GM19193 (cell line): ENCODE measurements around the gene GAK.

Source experiments
- POLR2A ChIP-seq: IDR thresholded peaks from 4 replicates; pipeline ENCODE4 v1.6.1; 2011; ENCODE audit not compliant: insufficient read depth, insufficient read length; ENCODE audit errors: extremely low read depth

The GAK gene

DNA sequence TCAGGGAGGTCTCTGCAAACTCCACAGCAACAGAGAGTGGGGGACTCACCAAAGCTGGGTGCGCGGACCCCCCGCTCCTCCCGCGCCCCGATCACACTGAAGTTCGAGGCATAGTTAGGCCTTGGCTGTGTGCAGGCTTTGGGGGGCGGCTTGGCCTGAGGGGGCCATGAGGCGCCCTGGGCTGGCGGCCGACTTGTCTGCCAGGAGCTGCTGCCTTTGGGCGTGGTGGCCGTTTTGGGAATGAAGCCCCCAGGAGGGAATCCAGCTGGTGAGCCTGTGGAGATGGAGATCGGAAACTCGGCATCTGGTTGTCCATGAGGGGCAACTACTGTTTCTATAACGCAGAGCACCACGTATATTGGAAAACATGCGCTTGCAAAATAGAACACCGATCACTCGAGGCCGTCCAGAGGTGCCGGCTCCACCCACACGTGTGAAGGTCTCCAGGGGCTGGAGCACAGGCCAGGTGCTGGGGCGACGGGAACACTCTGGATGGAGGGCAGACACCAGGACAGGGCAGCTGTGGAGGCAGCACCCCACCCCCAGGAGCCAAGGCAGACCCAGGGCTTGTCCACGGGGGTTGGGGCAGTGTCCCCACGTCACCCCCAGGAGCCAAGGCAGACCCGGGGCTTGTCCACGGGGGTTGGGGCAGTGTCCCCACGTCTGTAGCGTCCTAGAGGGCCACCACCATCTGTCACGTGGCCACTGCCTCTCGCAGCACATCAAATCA is 80.2 kb downstream of the GAK start:
- no peak for TF ChIP-seq POLR2A

DNA sequence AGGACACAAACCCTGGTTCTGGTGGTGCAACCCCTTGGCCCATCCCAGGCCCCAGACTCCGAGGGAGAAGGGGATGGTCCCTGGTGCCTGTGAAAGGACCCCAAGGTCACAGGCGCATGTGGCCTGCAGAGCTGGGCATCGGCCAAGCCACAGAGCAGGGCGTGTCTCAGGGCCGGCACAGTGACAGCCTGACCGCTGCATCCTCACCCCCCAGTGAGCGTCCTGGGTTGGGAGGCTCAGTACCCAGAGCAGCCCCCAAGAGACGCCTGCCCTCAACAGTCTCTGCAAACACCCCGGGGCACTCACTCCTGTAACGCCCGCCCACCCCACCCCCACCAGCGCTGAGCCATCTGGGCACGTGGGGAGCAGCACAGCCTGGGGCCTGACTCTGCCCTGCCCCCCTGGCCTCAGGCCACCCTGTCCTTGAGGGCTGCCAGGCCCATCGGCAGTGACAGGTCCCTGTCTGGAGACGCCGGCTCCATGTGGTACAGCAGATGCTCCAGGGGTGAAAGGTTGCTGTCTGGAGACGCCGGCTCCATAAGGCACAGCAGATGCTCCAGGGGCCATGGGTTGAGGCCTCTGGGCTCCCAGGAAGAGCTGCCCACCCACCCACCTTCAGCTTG is 81.7 kb downstream of the GAK start:
- TF ChIP-seq POLR2A: no peak

GRCh38 chr4:849478-850175 is 82.5 kb downstream of the GAK start:
- no peak for TF ChIP-seq POLR2A

DNA sequence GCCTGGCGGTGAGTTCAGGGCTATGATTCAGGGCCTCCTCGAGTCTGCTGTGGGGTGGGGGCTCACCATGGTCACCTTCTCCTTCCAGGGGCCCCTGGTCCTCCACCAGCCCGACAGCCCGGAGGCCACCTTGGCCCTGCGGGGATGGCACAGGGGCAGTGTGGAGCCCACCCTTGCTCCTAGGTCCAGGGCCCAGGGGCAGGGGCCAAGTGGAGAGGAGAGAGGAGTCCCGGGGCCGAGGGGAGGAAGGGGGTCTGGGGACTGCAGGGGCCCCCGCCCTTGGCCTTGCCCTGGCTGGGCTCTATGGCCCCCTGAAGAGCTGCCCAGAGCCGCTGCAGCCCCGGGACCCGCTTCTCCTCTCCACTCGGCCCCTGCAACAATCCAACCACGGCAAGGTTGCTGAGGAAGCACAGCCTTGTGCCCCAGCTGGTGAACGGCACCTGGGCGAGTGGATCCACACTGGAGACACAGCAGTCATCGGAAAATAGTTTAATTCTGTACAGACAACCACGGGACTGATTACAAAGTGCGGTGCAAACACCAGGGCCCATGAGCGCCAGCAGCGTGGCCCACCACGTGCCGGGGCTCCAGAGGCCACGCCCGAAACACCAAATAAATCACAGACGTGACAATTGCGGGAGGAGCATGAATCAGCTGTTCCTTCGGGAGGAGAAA is 83.2 kb downstream of the GAK start:
- no peak for TF ChIP-seq POLR2A

DNA sequence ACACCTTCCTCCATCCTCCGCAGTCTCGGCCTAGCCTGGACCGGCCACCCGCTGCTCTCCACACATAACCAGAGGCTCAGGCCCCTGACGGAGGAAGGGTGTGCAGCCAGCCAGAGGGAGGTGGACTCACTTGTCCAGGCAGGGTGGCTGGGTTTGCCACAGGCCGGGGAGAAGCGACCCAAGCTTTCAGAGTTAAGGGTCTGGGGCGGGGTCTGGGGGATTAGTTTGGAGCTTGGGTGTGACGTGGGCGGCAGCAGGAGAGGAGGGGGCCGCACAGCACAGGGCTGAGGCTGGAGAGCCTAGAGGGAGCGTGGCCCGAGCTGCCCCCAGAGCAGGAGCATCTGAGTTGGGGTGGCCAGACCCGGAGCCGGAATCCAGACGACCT is 83.8 kb downstream of the GAK start:
- TF ChIP-seq POLR2A: no peak

GRCh38 chr4:845836-846251 is 86.3 kb downstream of the GAK start:
- TF ChIP-seq POLR2A: no peak

- no peak for TF ChIP-seq POLR2A
Measured at GRCh38 chr4:845233-845835, 86.8 kb downstream of the GAK start.

DNA sequence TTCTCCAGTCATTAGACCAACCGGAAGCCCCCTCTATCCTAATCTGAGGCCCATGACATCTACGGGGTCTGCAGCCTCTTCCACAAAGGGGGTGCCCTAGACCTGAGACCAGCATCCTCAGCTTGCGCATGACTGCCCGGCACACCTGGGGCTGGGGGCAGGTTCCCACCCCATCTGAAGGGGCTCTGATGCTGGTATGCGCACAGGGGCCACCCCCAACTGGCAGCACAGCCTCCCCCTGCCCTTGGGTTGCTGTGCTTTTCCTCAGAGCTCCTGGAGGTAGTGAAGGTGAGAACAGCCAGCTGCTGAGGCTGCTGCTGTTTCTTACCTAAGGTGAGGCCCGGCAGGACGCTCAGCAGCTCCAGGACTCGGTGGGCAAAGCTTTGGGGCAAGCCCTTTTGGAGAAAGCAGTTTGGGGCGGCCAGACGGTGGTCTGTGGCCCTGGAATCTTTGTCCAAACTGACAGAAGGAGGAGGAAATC is 87.3 kb downstream of the GAK start:
- TF ChIP-seq POLR2A: no peak

DNA sequence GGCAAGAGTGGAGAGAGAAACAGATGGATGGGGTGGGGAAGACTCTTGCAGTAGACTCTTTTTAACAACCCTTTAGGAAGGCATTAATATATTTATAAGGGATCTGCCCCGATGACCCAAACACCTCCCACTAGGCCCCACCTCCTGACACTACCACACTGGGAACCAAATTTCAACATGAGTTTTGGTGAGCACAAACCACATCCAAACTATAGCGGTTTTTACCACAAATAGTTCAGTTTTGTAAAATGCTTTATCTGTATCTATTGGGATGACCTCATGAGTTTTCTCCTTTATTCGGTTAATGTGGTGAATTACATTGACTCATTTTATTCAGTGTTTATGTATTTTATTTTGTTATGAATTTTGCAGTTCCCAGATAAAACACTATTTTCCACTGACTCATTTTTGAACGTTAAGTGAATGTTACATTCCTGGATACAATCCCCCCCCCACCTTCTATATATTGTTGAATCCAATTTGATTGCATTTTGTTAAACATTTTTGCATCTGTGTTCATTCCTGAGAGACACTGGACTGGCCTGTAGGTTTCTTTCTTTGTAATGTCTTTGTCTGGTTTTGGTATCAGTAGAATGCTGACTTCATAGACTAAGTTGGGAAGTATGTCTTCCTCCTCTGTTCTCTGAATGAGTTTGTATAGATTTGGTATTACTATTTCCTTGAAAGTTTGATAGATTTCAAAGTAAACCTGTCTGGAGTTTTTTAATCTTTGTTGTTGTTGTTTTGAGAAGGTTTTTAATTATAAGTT is 92.3 kb downstream of the GAK start:
- TF ChIP-seq POLR2A: no peak

GRCh38 chr4:837772-838171 is 94.3 kb downstream of the GAK start:
- TF ChIP-seq POLR2A: no peak

GRCh38 chr4:836750-837301 is 95.3 kb downstream of the GAK start:
- TF ChIP-seq POLR2A: no peak

- TF ChIP-seq POLR2A: no peak
Measured at GRCh38 chr4:836003-836511, 96.1 kb downstream of the GAK start.

GRCh38 chr4:835148-836002 is 96.7 kb downstream of the GAK start:
- no peak for TF ChIP-seq POLR2A

DNA sequence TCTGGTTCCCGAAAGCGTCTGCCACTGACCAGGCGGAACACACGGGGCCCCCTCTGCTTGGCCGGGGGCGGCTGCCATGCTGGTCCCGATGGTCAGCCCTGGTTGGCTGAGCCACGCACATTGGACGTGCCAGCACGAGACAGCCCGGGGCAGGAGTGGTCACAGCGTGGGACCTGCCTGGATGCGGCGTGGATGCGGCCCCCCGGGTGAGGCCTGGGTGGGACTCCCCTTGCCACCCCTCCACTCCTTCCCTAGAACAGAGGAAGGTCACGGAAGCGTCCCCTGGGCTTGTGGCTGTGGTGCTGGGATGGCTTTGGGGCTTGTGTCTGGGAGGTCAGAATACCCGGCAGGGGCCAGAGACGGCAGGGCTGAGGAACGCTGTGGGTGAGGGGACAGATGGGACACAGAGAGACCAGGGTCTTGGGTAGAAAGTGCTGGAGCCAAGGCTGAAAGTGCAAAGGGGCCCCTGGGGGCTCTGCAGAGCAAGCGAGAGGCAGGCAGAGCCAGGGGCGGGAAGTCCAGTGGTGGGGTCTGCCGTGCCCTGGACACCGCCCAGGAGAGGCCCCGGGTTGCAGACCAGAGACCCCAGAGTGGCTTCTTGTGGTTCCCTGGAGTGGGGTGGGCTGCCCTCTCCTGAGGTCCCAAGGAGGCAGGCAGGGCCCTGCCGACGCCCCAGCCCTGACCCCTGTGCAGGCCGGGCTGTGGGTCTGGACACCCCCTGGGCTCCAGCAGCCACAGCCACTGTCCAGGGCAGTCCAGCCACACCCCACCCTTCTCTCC is 97.6 kb downstream of the GAK start:
- no peak for TF ChIP-seq POLR2A
